Measurements from ENCODE around the gene TSFM. TPM values are rescaled to one million over a fixed set of nuclear protein-coding genes. Genes with fewer than 3 reads are reported as not detected.

The TSFM gene
- total RNA-seq, 1 experiment from 2014 or later = 40.3 TPM

GRCh38 chr12:57769594-57769993, 13.0 kb upstream of the TSFM start:
- no peak for ATAC-seq
- intact Hi-C loops (cut with micrococcal nuclease; ENCODE audit: unreplicated experiment) = no loop called here
- no TSS peak for BruUV-seq (replicated peaks)

GRCh38 chr12:57770734-57771133, 11.9 kb upstream of the TSFM start:
- Histone ChIP-seq H3K4me3 (ENCODE audit: low read depth in 2 of 2, low read length in 2 of 2) (peak overlapping the region; percentile 81 to 94; a peak in 3 of 4 replicates), H3K36me3 (ENCODE audit: control insufficient read depth, insufficient read depth, low read length) (peaks cover 2% of the 10 kb centered on the region; the same call in 1 of the 2 replicates), H3K9me3 (ENCODE audit: control insufficient read depth, insufficient read depth, low read depth, low read length) (no peaks in the 10 kb centered on the region), H3K27ac (ENCODE audit: low read length) (peak overlapping the region; percentile 96), H3K4me1 (ENCODE audit: control insufficient read depth, insufficient read depth, low read length) (peaks cover 16% of the 10 kb centered on the region), H3K27me3 (ENCODE audit: control insufficient read depth, insufficient read depth, low read length) (no peaks in the 10 kb centered on the region)
- TF ChIP-seq CTCF (IDR thresholded peaks at IDR 0.05) = no peak
- no peak for TF ChIP-seq REST (IDR thresholded peaks at IDR 0.05; ENCODE audit: insufficient read depth in 1 of 2, low read depth in 2 of 2, low read length in 1 of 2)
- TF ChIP-seq TCF7L2 (IDR thresholded peaks at IDR 0.05; ENCODE audit: low read depth, low read length) = no peak
- no peak for TF ChIP-seq SIN3A (IDR thresholded peaks at IDR 0.05; ENCODE audit: borderline replicate concordance, insufficient read depth, low read depth, low read length)
- no peak for TF ChIP-seq POLR2AphosphoS5 (IDR thresholded peaks at IDR 0.05; ENCODE audit: low read depth, low read length)
- ChIA-PET CTCF (no interaction called here), POLR2A (interaction anchor here (0.7 kb wide), 1 partner anchor 15 kb away, joined by 12 read pairs; no protein-coding TSS in a partner anchor)
- intact Hi-C loops (cut with micrococcal nuclease; ENCODE audit: unreplicated experiment) (no loop called here), in situ Hi-C loops (cut with HindIII; ENCODE audit: low pct_unique_long_range_greater_than_20kb, low sequenced_read_pairs) (no loop called here)
- ATAC-seq (no peak), DNase-seq (ENCODE audit: low read depth, low spot score) (no peak)
- BruUV-seq (replicated peaks) = no TSS peak

More at GRCh38 chr12:57769594-57769993, 13.0 kb upstream of the TSFM start:
- POLR2A ChIA-PET = no interaction called here
- CTCF ChIA-PET = no interaction called here
- no peak for TF ChIP-seq SIN3A (IDR thresholded peaks at IDR 0.05; ENCODE audit: borderline replicate concordance, insufficient read depth, low read depth, low read length)
- no peak for TF ChIP-seq POLR2AphosphoS5 (IDR thresholded peaks at IDR 0.05; ENCODE audit: low read depth, low read length)
- no peak for TF ChIP-seq CTCF (IDR thresholded peaks at IDR 0.05)
- TF ChIP-seq REST (IDR thresholded peaks at IDR 0.05; ENCODE audit: insufficient read depth in 1 of 2, low read depth in 2 of 2, low read length in 1 of 2) = no peak
- TF ChIP-seq TCF7L2 (IDR thresholded peaks at IDR 0.05; ENCODE audit: low read depth, low read length) = no peak
- no peaks in the 10 kb centered on the region for H3K9me3 ChIP-seq (ENCODE audit: control insufficient read depth, insufficient read depth, low read depth, low read length)
- H3K4me3 ChIP-seq (ENCODE audit: low read depth in 2 of 2, low read length in 2 of 2) = no peak overlapping the region
- H3K36me3 ChIP-seq (ENCODE audit: control insufficient read depth, insufficient read depth, low read length) = peaks cover 2% of the 10 kb centered on the region; the same call in 1 of the 2 replicates
- DNase-seq (ENCODE audit: low read depth, low spot score) = no peak
- H3K27me3 ChIP-seq (ENCODE audit: control insufficient read depth, insufficient read depth, low read length) = 0 out of 2 replicates have a peak, but pooled peaks cover 1% of the 10 kb centered on the region
- no peak overlapping the region for H3K27ac ChIP-seq (ENCODE audit: low read length)
- H3K4me1 ChIP-seq (ENCODE audit: control insufficient read depth, insufficient read depth, low read length) = peaks cover 19% of the 10 kb centered on the region
- in situ Hi-C loops (cut with HindIII; ENCODE audit: low pct_unique_long_range_greater_than_20kb, low sequenced_read_pairs) = no loop called here

All from Panc1 (cell line).